HG03280 (cell line): ENCODE data around the gene NBPF1.
"Not testable (repeated sequence)": the region's sequence is repeated elsewhere in the genome, so short reads cannot be mapped to it uniquely, and the experiment has no call there.

Experiments used
- ATAC-seq: cut with Tn5 transposase; IDR thresholded peaks from one replicate; pipeline ENCODE4 v1.9.1; 2021; ENCODE audit warnings: mild to moderate bottlenecking, moderate library complexity; ENCODE audit not compliant: unreplicated experiment

The NBPF1 gene

DNA sequence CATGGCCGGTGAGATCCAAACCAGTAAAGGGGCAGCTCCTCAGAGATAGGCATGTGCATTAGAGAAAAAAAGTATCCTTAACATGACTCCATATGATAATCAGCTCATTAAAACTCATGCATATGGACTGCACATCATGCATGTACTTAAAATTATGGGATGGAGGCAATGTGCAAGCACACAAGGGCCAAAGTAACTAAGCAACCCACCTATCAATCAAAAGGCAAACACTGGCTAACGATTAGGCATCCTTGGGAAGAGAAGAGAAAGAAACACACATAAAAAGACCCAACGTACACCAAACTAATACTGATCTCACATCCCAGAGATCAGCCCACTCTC, 94.5 kb downstream of the NBPF1 start:
- not testable (repeated sequence) for ATAC-seq

DNA sequence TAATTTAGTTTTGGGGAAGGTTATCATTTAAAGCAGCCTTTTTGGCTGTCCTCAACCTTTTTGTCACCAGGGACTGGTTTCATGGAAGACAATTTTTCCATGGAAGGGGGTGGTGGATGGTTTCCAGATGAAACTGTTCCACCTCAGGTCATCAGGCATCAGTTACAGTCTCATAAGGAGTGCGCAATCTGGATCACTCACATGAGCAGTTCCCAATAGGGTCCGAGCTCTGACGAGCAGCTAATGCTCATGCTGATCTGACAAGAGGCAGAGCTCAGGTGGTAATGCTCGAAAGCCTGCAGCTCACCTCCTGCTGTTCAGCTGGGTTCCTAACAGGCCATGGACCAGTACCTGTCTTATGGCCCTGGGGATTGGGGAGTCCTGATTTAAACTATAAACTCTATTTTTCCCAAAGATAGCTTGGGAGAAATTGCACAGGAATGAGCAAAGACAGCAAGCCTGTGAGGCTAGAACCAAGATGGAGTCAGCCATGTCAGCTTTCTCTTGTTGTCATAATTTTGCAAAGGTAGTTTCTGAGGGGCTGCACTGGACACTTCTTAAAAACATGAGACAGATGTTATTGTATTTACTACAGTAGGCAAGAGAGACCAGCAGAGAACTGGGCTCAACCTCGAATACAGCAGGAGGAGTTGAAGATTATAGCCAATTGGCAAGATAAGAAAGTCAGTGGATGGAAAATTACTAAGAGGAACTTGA, 96.5 kb downstream of the NBPF1 start:
- ATAC-seq, result not testable (repeated sequence)

DNA sequence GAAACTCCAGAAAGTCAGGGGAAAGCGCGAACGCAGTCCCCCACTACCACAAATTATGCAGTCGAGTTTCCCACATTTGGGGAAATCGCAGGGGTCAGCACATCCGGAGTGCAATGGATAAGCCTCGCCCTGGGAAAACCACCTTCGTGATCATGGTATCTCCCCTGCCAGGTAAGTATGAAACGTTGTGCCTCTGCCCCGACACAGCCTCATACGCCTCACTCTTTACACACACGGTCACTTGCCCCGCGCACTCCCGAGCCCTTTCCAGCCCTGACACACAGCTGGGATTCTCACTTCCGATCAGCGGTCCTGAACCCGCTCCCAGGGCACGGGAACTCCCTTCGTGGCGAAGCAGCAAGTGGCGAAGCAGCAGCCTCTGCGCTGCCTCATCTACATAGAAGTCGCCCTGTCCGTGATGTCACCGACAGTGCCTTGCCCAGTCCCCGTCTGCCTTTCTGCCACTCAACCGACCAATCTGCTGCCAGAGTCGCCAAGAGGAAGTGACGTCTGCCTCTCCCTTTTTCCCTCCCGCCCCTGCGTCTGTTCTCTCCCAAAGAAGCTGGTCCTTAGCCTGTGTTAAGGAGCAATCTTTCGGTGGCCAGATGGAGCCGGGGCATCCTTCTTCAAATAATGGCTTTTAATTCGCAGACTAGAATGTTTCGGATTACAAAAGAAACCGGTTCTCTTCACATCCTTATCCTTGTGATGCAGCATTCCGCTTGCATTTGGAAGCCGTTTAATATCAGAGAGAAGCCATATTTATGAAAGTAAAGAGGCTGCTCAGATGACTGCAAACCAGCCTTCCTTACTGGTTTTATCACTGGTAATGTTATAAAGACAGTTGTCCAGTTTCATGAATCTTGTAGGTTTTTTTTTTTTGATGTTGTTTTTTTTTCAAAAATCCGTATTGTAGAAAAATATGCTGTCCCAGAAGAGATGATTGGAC, 99.0 kb downstream of the NBPF1 start, which contains the start of gene RNU1-1:
RNU1-1 (minus strand) TSS at position 179 of the 949 bp plus-strand sequence.
- ATAC-seq, result not testable (repeated sequence)

DNA sequence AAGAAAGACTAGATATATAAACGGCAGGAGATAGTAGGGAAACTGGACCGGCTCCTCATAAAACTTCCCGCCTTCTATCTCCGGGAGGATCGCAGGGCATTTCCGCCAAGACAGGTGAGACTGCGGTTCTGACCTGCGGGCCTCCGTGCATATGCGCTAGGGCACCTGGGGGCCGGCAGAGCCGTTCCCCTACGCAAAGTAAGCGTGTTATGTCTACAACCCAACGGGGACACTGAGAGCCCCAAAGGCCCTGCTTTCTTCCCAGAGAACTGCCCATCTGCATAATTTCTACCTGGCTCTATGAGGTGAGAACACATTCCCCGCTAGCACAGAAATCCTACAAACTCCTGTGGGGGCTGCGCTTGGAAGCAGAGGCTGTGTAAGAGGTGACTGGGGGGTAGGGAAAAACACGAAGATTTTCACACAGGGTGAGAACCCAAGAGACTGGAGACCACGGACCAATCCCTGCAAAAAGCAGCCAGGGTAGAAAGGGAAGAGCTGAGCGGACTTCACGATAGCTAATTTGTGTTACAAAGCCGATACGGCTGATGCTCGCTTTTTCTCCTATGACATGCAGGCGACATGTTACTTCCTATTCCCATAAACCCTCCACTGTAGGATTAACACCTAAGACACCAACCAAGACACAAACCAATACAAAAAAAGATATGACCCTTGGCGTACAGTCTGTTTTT, 99.8 kb downstream of the NBPF1 start:
- ATAC-seq, result peak; percentile 95

DNA sequence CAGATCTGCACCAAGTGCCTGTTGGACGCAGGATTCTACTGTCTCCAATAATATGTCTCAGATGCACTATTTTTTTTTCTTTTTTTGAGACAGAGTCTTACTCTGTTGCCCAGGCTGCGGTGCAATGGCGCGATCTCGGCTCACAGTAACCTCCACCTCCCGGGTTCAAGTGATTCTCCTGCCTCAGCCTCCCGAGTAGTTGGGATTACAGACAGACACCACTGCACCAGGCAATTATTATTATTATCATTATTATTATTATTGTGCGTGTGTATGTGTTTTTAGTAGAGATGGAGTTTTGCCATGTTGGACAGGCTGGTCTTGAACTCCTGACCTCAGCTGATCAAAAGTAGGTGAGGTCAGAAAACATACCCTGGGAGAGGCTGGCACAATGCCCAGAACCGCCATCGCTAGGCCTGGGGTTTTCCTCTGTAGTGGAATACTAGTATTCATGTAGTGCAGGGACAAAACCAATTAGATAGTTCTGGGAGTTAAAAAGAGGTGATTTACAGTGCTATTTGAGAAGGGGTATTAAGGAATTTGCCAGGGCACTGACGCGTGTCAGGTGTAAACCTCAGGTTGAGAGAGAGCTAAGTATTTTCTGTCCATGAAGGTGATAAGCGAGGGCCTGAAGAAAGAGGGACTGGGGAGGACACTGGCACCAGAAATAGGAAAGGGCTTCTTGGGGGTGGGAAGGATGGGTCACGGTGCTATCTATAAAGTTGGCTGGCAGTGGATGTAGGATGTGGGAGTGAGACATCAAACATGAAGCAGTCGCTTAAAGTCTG, 100.5 kb downstream of the NBPF1 start:
- ATAC-seq, result not testable (repeated sequence)
